K562 (cell line): ENCODE results near the gene IL27RA. TPM values are rescaled to one million over a fixed set of nuclear protein-coding genes. Genes with fewer than 3 reads are reported as not detected.

Source experiments
- AFF4 ChIP-seq: sonication (generic); formaldehyde crosslinking; IDR thresholded peaks from 2 replicates; pipeline ENCODE4 v1.8.0; 2023; ENCODE audit warnings: mild to moderate bottlenecking, missing genetic modification reagents
- ARID3A ChIP-seq: IDR thresholded peaks from 2 replicates; pipeline ENCODE4 v1.6.1; 2012; ENCODE audit warnings: low read depth, low read length, improper control_type of control experiment, borderline replicate concordance
- CEBPG ChIP-seq, 3 experiments: fragments of 200-800 bp in 1 of 3; sonication (Bioruptor generic) in 1 of 3; sonication (generic) in 1 of 3; formaldehyde crosslinking in 1 of 3; IDR thresholded peaks in 2 of 3; conservative IDR thresholded peaks in 1 of 3; 2 replicates each; pipeline versions ENCODE4 v1.6.1 to v1.8.0; 2016 to 2022; ENCODE audit warnings: missing compliant biosample characterization in 2 of 3, missing genetic modification characterization in 2 of 3, mild to moderate bottlenecking in 1 of 3, missing genetic modification reagents in 1 of 3
- CGGBP1 ChIP-seq: fragments of 250-450 bp; sonication (Bioruptor Pico); IDR thresholded peaks from 2 replicates; pipeline ENCODE4 v1.9.0; 2021; ENCODE audit warnings: mild to moderate bottlenecking
- CREB3 ChIP-seq: fragments of 450-650 bp; conservative IDR thresholded peaks from 2 replicates; pipeline ENCODE4 v1.6.1; 2016; ENCODE audit warnings: missing genetic modification characterization, low read depth, mild to moderate bottlenecking, missing compliant biosample characterization, moderate library complexity
- DDX20 ChIP-seq: fragments of 450-650 bp; IDR thresholded peaks from 2 replicates; pipeline ENCODE4 v1.6.1; 2016; ENCODE audit warnings: missing genetic modification characterization, low read depth, mild to moderate bottlenecking, missing compliant biosample characterization, moderate library complexity
- RB1 ChIP-seq: fragments of 450-650 bp; IDR thresholded peaks from 2 replicates; pipeline ENCODE4 v1.6.1; 2017; ENCODE audit warnings: low read depth, mild to moderate bottlenecking
- SOX6 ChIP-seq: fragments of 450-650 bp; IDR thresholded peaks from 2 replicates; pipeline ENCODE4 v1.6.1; 2014; ENCODE audit warnings: mild to moderate bottlenecking
- THAP7 ChIP-seq: fragments of 250-450 bp; sonication (Bioruptor Pico); IDR thresholded peaks from 2 replicates; pipeline ENCODE4 v1.5.0; 2021
- ZNF253 ChIP-seq: fragments of 250-450 bp; sonication (Bioruptor Pico); conservative IDR thresholded peaks from 2 replicates; pipeline ENCODE4 v1.6.1; 2021; ENCODE audit warnings: mild to moderate bottlenecking
- ZNF518B ChIP-seq: fragments of 250-450 bp; sonication (Bioruptor Pico); IDR thresholded peaks from 2 replicates; pipeline ENCODE4 v1.5.0; 2021; ENCODE audit warnings: mild to moderate bottlenecking, moderate library complexity
- polyA plus RNA-seq, 8 experiments: library from polyadenylated mRNA; depleted of rRNA in 4 of 8; stranded (reverse) in 5 of 8; unstranded in 3 of 8; fragments of >200 nt; fragmentation: Nextera tagmentation in 2 of 8; fragmentation: Illumina TruSeq in 1 of 8; extraction: Ambion mirVana in 2 of 8; extraction: Trizol in 1 of 8; gene quantifications; 2 replicates each; pipeline versions ENCODE4 v1.2.1 to v1.2.3, GENCODE V29; 2011 to 2014; ENCODE audit warnings: inconsistent platforms in 1 of 8, missing spikeins in 1 of 8
- total RNA-seq, 7 experiments: library from RNA; depleted of rRNA in 6 of 7; stranded (reverse); fragments of >200 nt in 6 of 7; fragmentation: Illumina TruSeq in 2 of 7; extraction: Trizol in 2 of 7; gene quantifications; 2 replicates each; pipeline versions ENCODE4 v1.2.1 to v1.2.3, GENCODE V29; 2011 to 2021; ENCODE audit warnings: low replicate concordance in 1 of 7

IL27RA gene
- total and polyA plus RNA-seq, 9 of the 15 experiments (the other 6 are each of a cell fraction or from before 2014, with no cell fraction given): 1.9 to 15.9 (median 12.0) TPM

GRCh38 chr19:14080887-14081796 is 49.6 kb downstream of the IL27RA start (continued):
- no peak for TF ChIP-seq ZNF518B (CRISPR knock-in tag)
- TF ChIP-seq SOX6: peak; percentile 10; the same call in 1 of the 2 replicates
- no peak for TF ChIP-seq THAP7 (CRISPR knock-in tag)
- no peak for TF ChIP-seq CREB3 (tag)
- no peak for TF ChIP-seq DDX20 (tag)
- TF ChIP-seq ZNF253 (CRISPR knock-in tag): no peak
- TF ChIP-seq RB1: peak; percentile 48; the same call in 1 of the 2 replicates
- no peak for TF ChIP-seq CGGBP1 (CRISPR knock-in tag)
- TF ChIP-seq ARID3A: no peak
- no peak; the same call in 1 of the 2 replicates for TF ChIP-seq AFF4 (CRISPR knock-in tag)
- peak; percentile 81 for TF ChIP-seq CEBPG (CRISPR knock-in tag; IDR thresholded peaks at IDR 0.05)
- peak; percentile 70 to 78; a peak in 3 of 4 replicates for TF ChIP-seq CEBPG (tag; conservative IDR thresholded peaks at IDR 0.05 in 1 of 2, IDR thresholded peaks at IDR 0.05 in 1 of 2)
